Measurements from ENCODE around the gene TPM3.
"Not testable (repeated sequence)": the region's sequence is repeated elsewhere in the genome, so short reads cannot be mapped to it uniquely, and the experiment has no call there.

TPM3 gene

DNA sequence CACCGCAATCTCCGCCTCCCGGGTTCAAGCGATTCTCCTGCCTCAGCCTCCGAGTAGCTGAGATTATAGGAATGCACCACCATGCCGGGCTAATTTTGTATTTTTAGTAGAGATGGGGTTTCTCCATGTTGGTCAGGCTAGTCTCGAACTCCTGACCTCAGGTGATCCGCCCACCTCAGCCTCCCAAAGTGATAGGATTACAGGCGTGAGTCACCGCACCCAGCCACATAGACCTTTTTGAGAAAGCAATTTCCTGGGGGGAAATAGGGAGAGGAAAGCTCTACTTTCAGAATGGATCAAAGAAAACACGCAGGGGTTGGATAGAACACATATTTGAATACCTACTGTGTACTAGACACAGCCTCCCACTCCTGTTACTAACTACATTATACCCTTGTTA is 13.9 kb upstream of the TPM3 start:
- DNase-seq = not testable (repeated sequence)

DNA sequence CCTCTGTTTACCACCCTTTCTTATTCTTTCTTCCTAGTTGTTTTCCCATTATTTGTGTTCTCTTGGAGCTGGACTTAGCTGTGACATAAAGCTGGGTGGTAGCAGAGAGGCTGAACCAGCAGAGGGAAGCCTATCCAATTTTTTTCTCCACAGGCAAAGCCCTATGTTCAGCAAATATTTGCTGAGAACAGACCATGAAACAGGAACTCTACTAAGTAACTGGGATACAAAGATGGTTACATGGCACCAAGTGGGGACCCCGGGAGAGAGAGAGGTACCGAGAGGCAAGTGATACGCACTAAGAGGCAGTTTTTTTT is 7.6 kb upstream of the TPM3 start:
- no peak for DNase-seq

GRCh38 chr1:154198756-154199562 is 7.1 kb upstream of the TPM3 start:
- peak; percentile 13 to 66 for DNase-seq

DNA sequence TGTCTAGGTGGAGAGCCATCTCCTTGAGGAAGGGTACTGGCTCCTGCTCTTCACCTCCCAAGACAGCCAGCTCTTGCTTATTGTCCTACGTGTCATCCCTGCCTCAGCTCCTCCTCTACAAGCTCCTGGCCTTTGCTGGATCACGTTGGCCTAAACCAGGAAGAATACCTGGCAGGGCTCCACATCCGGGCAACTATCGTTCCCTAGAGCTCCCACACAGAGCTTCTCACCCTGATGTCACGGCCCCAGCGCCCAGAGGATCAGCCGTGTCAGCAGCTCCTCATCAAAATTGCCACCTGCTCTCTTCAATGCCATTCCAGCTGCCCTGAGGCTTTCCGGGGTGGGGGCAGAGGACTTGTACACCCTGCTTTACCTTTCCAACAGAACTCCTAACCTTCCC is 1.9 kb upstream of the TPM3 start:
- peak in 1 of 2 experiments; percentile 12 for DNase-seq

- no peak for DNase-seq
Measured at GRCh38 chr1:154192476-154192875, 576 bp upstream of the TPM3 start.

DNA sequence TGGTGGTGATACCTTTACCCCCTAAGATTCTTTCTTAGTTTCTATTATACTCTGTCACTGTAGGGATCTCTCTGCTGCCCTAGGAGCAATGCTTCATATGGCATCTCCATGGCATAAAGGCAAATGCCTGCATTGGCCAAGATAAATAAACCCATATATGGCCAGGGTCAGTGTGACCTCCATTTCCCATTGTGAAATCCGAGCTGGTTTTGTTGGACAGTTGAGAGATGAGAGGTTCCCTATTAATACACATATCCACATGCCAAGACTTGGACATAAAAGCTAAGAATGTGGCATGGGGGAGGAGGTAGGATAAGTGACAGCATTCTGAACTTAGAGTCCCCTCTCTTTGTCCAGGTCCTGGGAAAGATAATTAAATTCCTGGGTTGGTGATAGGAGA is 1.4 kb downstream of the TPM3 start:
- DNase-seq = no peak

DNA sequence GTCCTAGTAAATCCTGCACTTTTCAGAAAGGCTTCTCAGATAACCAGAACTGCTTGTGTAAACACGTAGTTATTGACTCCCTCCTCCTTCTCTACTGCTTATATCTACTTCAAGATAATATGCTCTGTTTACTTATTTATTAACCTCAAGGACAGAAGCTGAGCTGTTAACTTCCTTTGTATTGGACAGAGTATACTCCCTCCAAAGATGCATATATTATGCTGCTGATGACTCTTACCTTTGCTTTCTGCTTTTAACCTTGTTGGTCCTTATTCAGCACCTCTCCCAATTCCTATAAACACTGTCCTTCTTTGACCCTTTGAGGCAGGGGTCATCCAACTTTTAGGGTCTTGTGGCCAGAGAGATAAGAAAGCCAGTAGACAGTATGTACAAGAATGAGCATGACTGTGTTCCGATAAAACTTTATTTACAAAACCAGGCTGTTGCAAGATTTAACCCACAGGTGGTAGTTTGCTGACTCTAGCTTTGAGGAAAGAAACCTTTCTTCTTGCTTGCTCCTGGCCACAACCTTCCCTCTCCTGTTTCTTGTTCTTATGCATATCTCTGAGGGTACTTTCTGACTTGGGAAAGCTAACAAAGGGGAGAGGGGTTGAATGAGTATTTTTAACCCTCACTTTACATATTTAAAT is 4.9 kb downstream of the TPM3 start:
- DNase-seq = no peak

GRCh38 chr1:154186177-154186576 is 5.7 kb downstream of the TPM3 start:
- peak in 1 of 2 experiments; percentile 46 for DNase-seq

- DNase-seq = peak; percentile 97 to 99
Measured at GRCh38 chr1:154183046-154183915, 8.6 kb downstream of the TPM3 start.

DNA sequence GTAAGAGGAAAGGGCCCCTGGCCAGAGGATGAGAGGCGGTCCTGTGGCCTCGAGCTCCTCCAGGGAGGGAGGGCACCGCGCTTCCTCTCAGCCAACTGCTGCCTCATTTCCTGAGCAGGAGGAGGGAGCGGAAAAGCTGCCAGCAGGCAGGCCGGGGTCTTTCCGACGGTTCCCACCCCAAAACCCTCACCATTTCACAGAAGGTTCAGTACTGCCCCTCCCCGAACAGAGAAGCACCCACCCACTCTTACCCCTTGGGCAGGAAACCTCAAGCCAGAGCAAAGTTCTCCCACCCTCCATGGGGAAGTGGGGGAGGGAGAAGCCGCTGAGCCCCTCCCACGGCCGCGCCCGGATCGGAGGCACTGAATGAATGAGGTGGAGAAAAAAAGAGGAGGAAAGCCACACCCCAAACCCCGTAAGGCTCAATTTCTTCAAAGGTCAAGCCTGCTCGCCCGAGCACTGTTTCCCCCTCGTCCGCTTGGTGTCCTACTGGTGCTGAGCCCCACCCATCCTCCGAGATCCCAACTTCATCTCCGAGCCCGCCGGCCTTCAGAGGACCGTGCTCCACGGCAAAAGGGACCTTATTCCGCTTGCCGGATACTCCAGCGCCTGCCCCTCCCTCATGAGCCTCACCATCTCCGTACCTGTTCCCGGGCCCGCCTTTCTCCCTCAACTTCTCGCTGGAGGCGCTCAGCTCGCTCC is 9.4 kb downstream of the TPM3 start:
- DNase-seq = peak; percentile 10 to 49

DNA sequence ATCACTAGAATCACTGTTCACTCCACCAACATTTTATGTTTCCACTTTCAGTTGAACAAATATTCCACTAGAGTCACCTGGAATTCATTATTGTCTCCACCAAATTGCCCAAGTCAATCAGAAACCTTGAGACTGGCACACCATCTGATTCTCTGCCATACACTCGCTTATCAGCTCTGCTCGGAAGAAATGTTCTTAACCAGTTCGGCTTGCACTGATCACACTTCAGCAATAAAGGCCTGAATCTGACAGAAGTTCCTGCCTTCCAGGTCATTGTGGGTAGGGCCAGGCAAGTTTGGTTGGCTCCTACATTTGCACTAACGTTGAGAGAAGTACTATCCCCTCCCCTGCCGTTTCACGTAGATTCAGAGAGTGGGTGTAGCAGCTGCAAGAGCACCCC is 10.0 kb downstream of the TPM3 start:
- no peak for DNase-seq

GRCh38 chr1:154179946-154180687 is 11.8 kb downstream of the TPM3 start:
- no peak for DNase-seq

DNA sequence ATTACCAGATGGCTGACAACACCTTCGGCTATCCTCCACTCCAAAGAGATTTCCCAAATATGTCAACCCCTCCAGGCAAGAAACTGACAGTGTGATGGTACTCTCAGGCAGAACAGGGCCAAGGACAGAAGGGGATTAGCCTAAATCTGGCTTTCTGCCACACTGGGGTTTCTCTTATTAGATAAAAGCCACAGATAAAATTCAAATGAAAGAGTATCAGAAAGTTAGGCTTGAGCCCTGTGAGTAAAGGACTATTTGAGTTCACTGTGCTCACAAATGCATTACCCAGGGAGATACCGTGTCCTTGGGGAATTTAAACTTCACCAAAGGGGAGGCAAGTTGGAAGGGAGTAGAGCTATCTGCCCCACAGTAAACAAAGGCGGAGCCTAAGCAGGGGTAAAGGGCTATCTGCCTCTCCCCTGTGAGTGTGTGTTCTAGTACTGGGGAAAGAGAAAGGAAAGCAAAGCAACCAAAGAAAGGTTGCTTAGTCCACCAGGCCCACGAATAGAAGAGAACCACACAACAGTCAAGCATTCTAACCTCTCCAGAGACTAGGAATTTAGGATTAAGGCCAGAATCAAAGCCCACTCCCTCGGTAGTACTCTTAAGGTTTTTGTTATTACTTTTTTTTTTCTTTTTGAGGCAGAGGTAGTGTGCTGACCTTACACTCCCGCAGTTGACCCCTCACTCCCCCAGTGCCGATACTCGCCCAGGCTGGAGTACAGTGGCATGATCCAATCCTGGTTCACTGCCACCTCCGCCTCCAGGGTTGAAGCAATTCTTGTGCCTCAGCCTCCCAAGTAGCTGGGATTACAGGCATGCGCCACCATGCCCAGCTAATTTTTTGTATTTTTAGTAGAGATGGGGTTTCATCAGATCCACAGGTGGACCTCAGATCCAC is 12.7 kb downstream of the TPM3 start:
- DNase-seq = no peak

GRCh38 chr1:154178013-154178412 is 13.9 kb downstream of the TPM3 start:
- DNase-seq = no peak

DNA sequence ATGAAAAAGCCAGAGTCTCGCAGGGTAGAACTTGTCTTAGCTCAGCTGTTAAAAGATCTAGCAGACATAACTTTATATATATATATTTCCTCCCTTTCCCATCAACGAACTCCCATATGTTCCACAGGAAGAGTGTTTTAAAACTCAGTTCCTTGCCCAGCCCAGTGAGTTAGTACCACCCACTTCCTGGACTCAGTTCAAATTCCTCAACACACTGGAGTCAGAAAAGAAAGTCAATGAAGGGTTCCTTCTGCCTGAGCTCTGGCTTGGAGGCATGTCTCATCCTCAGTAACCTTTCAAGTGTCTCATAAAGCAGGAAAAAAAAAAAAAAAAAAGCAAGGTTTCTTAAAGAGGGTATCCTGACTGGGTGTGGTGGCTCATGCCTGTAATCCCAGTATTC is 15.6 kb downstream of the TPM3 start:
- DNase-seq = no peak

- DNase-seq = no peak
Measured at GRCh38 chr1:154174654-154175053, 17.2 kb downstream of the TPM3 start.

GRCh38 chr1:154171880-154172279 is 20.0 kb downstream of the TPM3 start:
- no peak for DNase-seq

- no peak for DNase-seq
Measured at GRCh38 chr1:154171223-154171583, 20.7 kb downstream of the TPM3 start.

DNA sequence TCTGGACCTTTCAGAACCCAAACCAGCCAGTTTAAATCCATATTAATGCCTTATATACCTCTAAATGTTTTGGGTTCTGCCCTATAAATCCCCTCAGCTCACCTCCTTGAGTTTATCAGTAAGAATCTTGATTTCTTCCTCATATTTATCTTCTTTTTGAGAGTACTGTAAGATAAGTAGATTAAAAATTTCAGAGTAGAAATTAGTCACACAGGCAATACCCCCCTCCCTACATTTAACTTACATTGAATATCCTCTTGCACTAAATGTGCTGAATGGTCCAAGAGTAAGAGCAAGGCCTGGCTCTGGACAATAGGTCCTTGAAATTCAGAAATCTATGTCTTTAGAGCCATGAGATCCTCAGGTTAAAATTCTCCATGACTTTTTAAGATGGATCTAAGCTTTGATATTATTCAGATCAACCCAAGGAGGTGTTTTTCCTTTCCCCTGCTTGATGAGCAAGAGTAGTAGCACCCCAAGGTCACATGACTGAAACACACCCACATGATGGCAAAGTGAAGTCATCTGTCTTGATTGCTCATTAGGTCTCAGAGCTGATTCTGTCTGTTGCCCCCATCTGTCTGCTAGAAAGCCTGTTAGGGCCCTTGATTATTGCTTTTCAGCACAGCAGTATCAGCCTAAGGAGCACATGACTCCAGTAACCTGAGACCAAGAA is 21.2 kb downstream of the TPM3 start:
- DNase-seq = no peak

- DNase-seq = no peak
Measured at GRCh38 chr1:154167461-154167860, 24.4 kb downstream of the TPM3 start.

GRCh38 chr1:154166207-154166606 is 25.7 kb downstream of the TPM3 start:
- no peak for DNase-seq

Measured in NCI-H446 (cell line).